Upper lobe of left lung (tissue), 6 donors: Measurements from ENCODE around the gene CITED4. TPM values are rescaled to one million over a fixed set of nuclear protein-coding genes. Genes with fewer than 3 reads are reported as not detected.

Source experiments
- ATAC-seq, 2 donors: fragments of 200-7000 bp; cut with Tn5 transposase; one replicate each; pipeline ENCODE4 v1.9.1; 2022; ENCODE audit warnings: mild to moderate bottlenecking in 2 of 2, moderate library complexity in 2 of 2; ENCODE audit not compliant: low FRiP score in 2 of 2
- DNase-seq, 2 donors: peaks; one replicate each; pipeline ENCODE4 v3.0.0-alpha.2; 2019 to 2020
- H3K27ac ChIP-seq, 4 donors: fragments of 200-600 bp; sonication (generic); one replicate each; pipeline ENCODE4 v1.5.1; 2016 to 2019
- H3K27me3 ChIP-seq, 4 donors: fragments of 200-600 bp; sonication (generic); one replicate each; pipeline ENCODE4 v1.5.1; 2017 to 2019
- H3K36me3 ChIP-seq, 4 donors: fragments of 200-600 bp; sonication (generic); one replicate each; pipeline ENCODE4 v1.5.1; 2016 to 2019
- H3K4me1 ChIP-seq, 4 donors: fragments of 200-600 bp; sonication (generic); one replicate each; pipeline ENCODE4 v1.5.1; 2018 to 2019
- H3K4me3 ChIP-seq, 4 donors: fragments of 200-600 bp; sonication (generic); one replicate each; pipeline ENCODE4 v1.5.1; 2017 to 2019; ENCODE audit warnings: mild to moderate bottlenecking in 2 of 4, moderate library complexity in 1 of 4
- H3K9me3 ChIP-seq, 4 donors: fragments of 200-600 bp; sonication (generic); one replicate each; pipeline ENCODE4 v1.5.1; 2018 to 2019
- CTCF ChIP-seq, 6 experiments: fragments of 450-650 bp in 4 of 6; fragments of 200-600 bp in 2 of 6; sonication (generic) in 2 of 6; IDR thresholded peaks; one replicate each; pipeline ENCODE4 v1.5.1; 2016 to 2019; ENCODE audit warnings: antibody characterized with exemption in 6 of 6
- EP300 ChIP-seq, 4 donors: sonication (generic); formaldehyde crosslinking; IDR thresholded peaks; one replicate each; pipeline ENCODE4 v1.5.1; 2017; ENCODE audit warnings: antibody characterized with exemption in 4 of 4, control low read depth in 2 of 4
- POLR2A ChIP-seq, 4 donors: fragments of 450-650 bp; IDR thresholded peaks; one replicate each; pipeline ENCODE4 v1.5.1; 2016 to 2017; ENCODE audit warnings: antibody characterized with exemption in 4 of 4, mild to moderate bottlenecking in 2 of 4
- POLR2AphosphoS5 ChIP-seq, 2 donors: sonication (generic); formaldehyde crosslinking; IDR thresholded peaks; one replicate each; pipeline ENCODE4 v1.5.1; 2017; ENCODE audit warnings: antibody characterized with exemption in 2 of 2
- WGBS, 2 donors: methylation state at CpG; one replicate each; pipeline ENCODE4 v1.1.5; 2017 to 2018; 5-methylcytosine and 5-hydroxymethylcytosine counted together
- total RNA-seq, 6 donors: library from RNA; depleted of rRNA in 4 of 6; stranded (reverse); fragments of >200 nt in 4 of 6; gene quantifications; one replicate each; pipeline versions ENCODE4 v1.1.0 to v1.2.1, GENCODE V29; 2016 to 2021
- donor health status: DM: no; HTN: no; CAD: no; lungs with moderate emphysema.
- donor health status: DM: no; HTN: yes; CAD: no; lungs with severe emphysema.

The CITED4 gene
- total RNA-seq, 6 donors from 2014 or later: 8.4 to 36.5 (median 19.8) TPM

- Histone ChIP-seq H3K27ac (no peak overlapping the region), H3K27me3 (no peaks in the 10 kb centered on the region), H3K4me1 (no peaks in the 10 kb centered on the region), H3K36me3 (no peaks in the 10 kb centered on the region), H3K4me3 (no peak overlapping the region), H3K9me3 (no peaks in the 10 kb centered on the region)
- 78 to 84% methylated on average over 17 to 23 of the region's 24 CpGs for WGBS, 2 donors
- TF ChIP-seq POLR2AphosphoS5 (IDR thresholded peaks at IDR 0.05) (no peak), CTCF (IDR thresholded peaks at IDR 0.05) (no peak), EP300 (IDR thresholded peaks at IDR 0.05) (no peak), POLR2A (IDR thresholded peaks at IDR 0.05) (no peak)
- DNase-seq (no peak), ATAC-seq (no peak)
Measured at GRCh38 chr1:40837601-40838000, 24.6 kb downstream of the CITED4 start.

GRCh38 chr1:40836283-40836682 lies 25.9 kb downstream of the CITED4 start:
- no peaks in the 10 kb centered on the region for H3K4me1 ChIP-seq
- TF ChIP-seq POLR2AphosphoS5 (IDR thresholded peaks at IDR 0.05) (no peak), EP300 (IDR thresholded peaks at IDR 0.05) (no peak)
- no peak overlapping the region for H3K4me3 ChIP-seq
- H3K27ac ChIP-seq: no peak overlapping the region
- no peaks in the 10 kb centered on the region for H3K36me3 ChIP-seq
- ATAC-seq (no peak), DNase-seq (no peak)
- 80 to 85% methylated on average over 4 of the region's 4 CpGs for WGBS, 2 donors
- no peaks in the 10 kb centered on the region for H3K9me3 ChIP-seq
- H3K27me3 ChIP-seq: no peaks in the 10 kb centered on the region

GRCh38 chr1:40834968-40835545 lies 27.1 kb downstream of the CITED4 start:
- Histone ChIP-seq H3K4me1 (no peaks in the 10 kb centered on the region), H3K36me3 (no peaks in the 10 kb centered on the region), H3K27ac (no peak overlapping the region), H3K9me3 (no peaks in the 10 kb centered on the region), H3K4me3 (no peak overlapping the region), H3K27me3 (no peaks in the 10 kb centered on the region)
- ATAC-seq (no peak), DNase-seq (no peak)
- 77 to 84% methylated on average over 10 to 11 of the region's 11 CpGs for WGBS, 2 donors
- TF ChIP-seq CTCF (IDR thresholded peaks at IDR 0.05): no peak
- no peak for TF ChIP-seq POLR2A (IDR thresholded peaks at IDR 0.05)
- TF ChIP-seq POLR2AphosphoS5 (IDR thresholded peaks at IDR 0.05): no peak
- no peak for TF ChIP-seq EP300 (IDR thresholded peaks at IDR 0.05)

GRCh38 chr1:40833979-40834378 lies 28.2 kb downstream of the CITED4 start:
- H3K27me3 ChIP-seq: no peaks in the 10 kb centered on the region
- no peaks in the 10 kb centered on the region for H3K36me3 ChIP-seq
- H3K27ac ChIP-seq: no peak overlapping the region
- no peaks in the 10 kb centered on the region for H3K9me3 ChIP-seq
- no peak overlapping the region for H3K4me3 ChIP-seq
- ATAC-seq: no peak
- TF ChIP-seq POLR2AphosphoS5 (IDR thresholded peaks at IDR 0.05): no peak
- no peak for TF ChIP-seq POLR2A (IDR thresholded peaks at IDR 0.05)
- no peak for TF ChIP-seq EP300 (IDR thresholded peaks at IDR 0.05)
- no peak for TF ChIP-seq CTCF (IDR thresholded peaks at IDR 0.05)
- WGBS, 2 donors: 81 to 100% methylated on average over 1 of the region's 1 CpG
- DNase-seq: no peak
- H3K4me1 ChIP-seq: no peaks in the 10 kb centered on the region

- peaks cover 0 to 1% (median under 1%) of the 10 kb centered on the region in 4 donors for H3K4me1 ChIP-seq
- WGBS, 2 donors: 91 to 95% methylated on average over 12 to 21 of the region's 22 CpGs
- ATAC-seq (no peak), DNase-seq (peak in 1 of 2 donors; percentile 63)
- H3K27me3 ChIP-seq: no peaks in the 10 kb centered on the region
- H3K9me3 ChIP-seq: no peaks in the 10 kb centered on the region
- H3K36me3 ChIP-seq: no peaks in the 10 kb centered on the region
- H3K27ac ChIP-seq: no peak overlapping the region
- TF ChIP-seq POLR2A (IDR thresholded peaks at IDR 0.05) (no peak), POLR2AphosphoS5 (IDR thresholded peaks at IDR 0.05) (no peak), CTCF (IDR thresholded peaks at IDR 0.05) (no peak), EP300 (IDR thresholded peaks at IDR 0.05) (no peak)
- H3K4me3 ChIP-seq: no peak overlapping the region
Measured at GRCh38 chr1:40831001-40831732, 31.0 kb downstream of the CITED4 start.
